Ascending aorta (tissue), 2 donors: ENCODE results near the gene SNX30. TPM values are rescaled to one million over a fixed set of nuclear protein-coding genes. Genes with fewer than 3 reads are reported as not detected.
A peak's percentile ranks its signal among the peaks of the same experiment; 100 is the strongest.

Experiments used
- DNase-seq, 2 donors: peaks; one replicate each; pipeline ENCODE4 v3.0.0-alpha.2; 2019; ENCODE audit warnings: low spot score in 2 of 2
- H3K27ac ChIP-seq, 2 donors: fragments of 200-600 bp; sonication (generic); one replicate each; pipeline ENCODE4 v1.5.1; 2016 to 2017; ENCODE audit warnings: mild to moderate bottlenecking in 1 of 2
- H3K27me3 ChIP-seq: fragments of 200-600 bp; sonication (generic); one replicate; pipeline ENCODE4 v1.5.1; 2017
- H3K36me3 ChIP-seq, 2 donors: fragments of 200-600 bp; sonication (generic); one replicate each; pipeline ENCODE4 v1.5.1; 2016
- H3K4me1 ChIP-seq, 2 donors: fragments of 200-600 bp; sonication (generic); one replicate each; pipeline ENCODE4 v1.5.1; 2016 to 2017; ENCODE audit warnings: mild to moderate bottlenecking in 1 of 2
- H3K4me3 ChIP-seq, 2 donors: fragments of 200-600 bp; sonication (generic); one replicate each; pipeline ENCODE4 v1.5.1; 2016 to 2017; ENCODE audit warnings: mild to moderate bottlenecking in 1 of 2
- H3K9me3 ChIP-seq, 2 donors: fragments of 200-600 bp; sonication (generic); one replicate each; pipeline ENCODE4 v1.5.1; 2016
- intact Hi-C: fragments of 100-400 bp; cut with DNase I; formaldehyde crosslinking; loops from one replicate; pipeline ENCODE4 v1.15.1; 2023
- total RNA-seq: library from RNA; depleted of rRNA; stranded (reverse); fragments of >200 nt; gene quantifications from one replicate; pipeline ENCODE4 v1.1.0, GENCODE V29; 2016
- TF ChIP-seq, protein P1 (sequence below), 3 experiments: fragments of 200-600 bp in 2 of 3; fragments of 450-650 bp in 1 of 3; sonication (generic) in 2 of 3; IDR thresholded peaks; one replicate each; pipeline ENCODE4 v1.5.1; 2016 to 2019; ENCODE audit warnings: antibody characterized with exemption in 3 of 3, mild to moderate bottlenecking in 1 of 3, moderate library complexity in 1 of 3

Gene SNX30
- total RNA-seq, 1 donor from 2014 or later = 4.7 TPM

DNA sequence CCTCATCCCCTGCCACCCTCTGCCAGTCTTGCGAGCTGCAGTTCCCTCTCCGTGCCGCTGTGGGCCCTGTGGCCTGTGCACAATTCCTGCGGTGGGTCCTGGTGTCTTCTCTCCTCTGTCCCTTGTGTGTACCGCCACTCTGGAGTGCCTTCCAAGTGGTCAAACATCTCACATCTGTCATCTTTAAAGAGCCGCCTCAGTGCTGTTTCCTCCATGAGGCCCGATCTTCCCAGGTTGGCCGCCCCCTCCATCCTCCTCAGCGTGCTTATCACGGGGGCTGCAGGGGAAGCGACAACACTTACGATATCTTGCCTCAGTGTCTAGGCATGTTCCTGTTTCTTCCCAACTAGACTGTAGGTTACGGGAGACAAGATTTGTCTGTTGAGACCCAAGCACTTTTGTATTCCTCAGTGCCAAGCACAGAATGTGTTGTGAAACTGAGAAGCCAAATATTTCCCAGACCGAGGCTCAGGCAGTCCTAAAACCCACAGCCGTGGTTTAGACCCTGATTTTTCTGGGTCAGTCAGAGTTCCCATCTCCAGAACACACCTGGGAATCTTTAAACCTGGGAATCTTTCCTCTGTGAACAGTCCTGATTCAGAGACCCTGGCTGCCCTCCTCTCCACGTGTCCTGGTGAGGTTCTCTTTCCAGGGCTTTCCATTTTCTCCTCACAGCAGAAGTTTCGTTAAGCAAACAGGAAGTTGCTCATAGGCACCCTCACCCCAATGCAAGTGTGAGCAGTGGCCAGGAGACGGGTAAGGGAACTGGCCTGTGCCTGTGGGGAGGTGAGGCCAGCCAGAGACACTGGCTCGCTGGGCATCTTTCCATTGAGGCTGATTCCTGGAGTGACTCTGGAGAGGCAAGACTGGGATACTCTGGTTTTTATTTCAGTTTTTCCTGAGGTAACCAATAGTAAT lies 111.3 kb downstream of the SNX30 start:
- Histone ChIP-seq H3K27me3 (no peaks in the 10 kb centered on the region), H3K4me1 (no peaks in the 10 kb centered on the region), H3K27ac (peak overlapping the region in 1 of 2 donors; percentile 40), H3K36me3 (peaks cover 0 to 6% of the 10 kb centered on the region in 2 donors), H3K4me3 (no peak overlapping the region), H3K9me3 (no peaks in the 10 kb centered on the region)
- DNase-seq = peak in 1 of 2 donors; percentile 69
- TF ChIP-seq, protein P1, sequence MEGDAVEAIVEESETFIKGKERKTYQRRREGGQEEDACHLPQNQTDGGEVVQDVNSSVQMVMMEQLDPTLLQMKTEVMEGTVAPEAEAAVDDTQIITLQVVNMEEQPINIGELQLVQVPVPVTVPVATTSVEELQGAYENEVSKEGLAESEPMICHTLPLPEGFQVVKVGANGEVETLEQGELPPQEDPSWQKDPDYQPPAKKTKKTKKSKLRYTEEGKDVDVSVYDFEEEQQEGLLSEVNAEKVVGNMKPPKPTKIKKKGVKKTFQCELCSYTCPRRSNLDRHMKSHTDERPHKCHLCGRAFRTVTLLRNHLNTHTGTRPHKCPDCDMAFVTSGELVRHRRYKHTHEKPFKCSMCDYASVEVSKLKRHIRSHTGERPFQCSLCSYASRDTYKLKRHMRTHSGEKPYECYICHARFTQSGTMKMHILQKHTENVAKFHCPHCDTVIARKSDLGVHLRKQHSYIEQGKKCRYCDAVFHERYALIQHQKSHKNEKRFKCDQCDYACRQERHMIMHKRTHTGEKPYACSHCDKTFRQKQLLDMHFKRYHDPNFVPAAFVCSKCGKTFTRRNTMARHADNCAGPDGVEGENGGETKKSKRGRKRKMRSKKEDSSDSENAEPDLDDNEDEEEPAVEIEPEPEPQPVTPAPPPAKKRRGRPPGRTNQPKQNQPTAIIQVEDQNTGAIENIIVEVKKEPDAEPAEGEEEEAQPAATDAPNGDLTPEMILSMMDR (IDR thresholded peaks at IDR 0.05) = no peak
- intact Hi-C loops = no loop called here

DNA sequence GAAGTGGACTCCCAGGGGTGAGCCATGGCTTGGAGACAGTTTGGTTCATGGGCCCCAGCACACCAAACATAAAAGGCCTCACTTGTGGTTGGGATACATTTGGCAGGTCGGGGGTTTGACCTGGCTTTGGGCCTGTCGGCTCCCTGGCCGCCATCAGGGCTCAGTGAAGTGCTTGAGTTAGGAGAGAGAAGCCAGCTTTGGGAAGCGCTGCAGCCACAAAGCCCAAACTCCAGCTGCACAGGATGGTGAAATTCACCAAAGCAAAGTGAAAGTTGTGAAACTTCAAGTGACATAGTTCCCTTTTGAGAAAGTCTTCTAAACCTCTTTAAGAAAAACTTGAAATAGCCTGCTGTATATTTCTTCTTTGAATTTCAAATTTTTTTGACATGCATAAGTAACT lies 112.7 kb downstream of the SNX30 start:
- H3K4me3 ChIP-seq = no peak overlapping the region
- peaks cover under 1 to 8% of the 10 kb centered on the region in 2 donors for H3K36me3 ChIP-seq
- H3K27me3 ChIP-seq = no peaks in the 10 kb centered on the region
- TF ChIP-seq, protein P1 (IDR thresholded peaks at IDR 0.05) = no peak
- H3K4me1 ChIP-seq = no peaks in the 10 kb centered on the region
- intact Hi-C loops = no loop called here
- peak overlapping the region in 1 of 2 donors; percentile 40 for H3K27ac ChIP-seq
- peak in 1 of 2 donors; percentile 67 for DNase-seq
- no peaks in the 10 kb centered on the region for H3K9me3 ChIP-seq

DNA sequence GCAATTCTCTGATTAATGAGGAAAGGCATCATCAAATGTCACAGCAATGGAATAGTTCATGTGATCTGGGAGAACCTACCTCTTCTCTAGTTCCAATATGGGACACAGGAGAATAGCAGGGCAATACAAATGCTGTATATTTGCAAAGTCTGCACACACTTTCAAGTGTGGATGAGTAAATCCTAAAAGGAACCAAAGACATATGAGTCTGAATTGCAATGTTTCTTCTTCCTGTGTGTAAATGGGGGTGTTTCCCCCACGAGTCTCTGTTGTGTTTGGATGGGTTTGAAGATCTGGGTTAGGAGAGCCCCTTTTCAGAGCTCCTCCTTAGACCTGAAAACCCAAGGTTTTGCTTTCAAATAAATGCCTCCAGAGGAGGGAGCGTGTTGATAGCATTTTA lies 113.2 kb downstream of the SNX30 start:
- peaks cover 6 to 13% of the 10 kb centered on the region in 2 donors for H3K36me3 ChIP-seq
- intact Hi-C loops = no loop called here
- H3K4me1 ChIP-seq = no peaks in the 10 kb centered on the region
- TF ChIP-seq, protein P1 (IDR thresholded peaks at IDR 0.05) = no peak
- no peak for DNase-seq
- no peak overlapping the region for H3K4me3 ChIP-seq
- H3K9me3 ChIP-seq = no peaks in the 10 kb centered on the region
- no peaks in the 10 kb centered on the region for H3K27me3 ChIP-seq
- no peak overlapping the region for H3K27ac ChIP-seq

GRCh38 chr9:112864403-112864802 lies 113.8 kb downstream of the SNX30 start:
- Histone ChIP-seq H3K27me3 (no peaks in the 10 kb centered on the region), H3K27ac (no peak overlapping the region), H3K36me3 (peaks cover 6 to 20% of the 10 kb centered on the region in 2 donors), H3K9me3 (no peaks in the 10 kb centered on the region), H3K4me3 (no peak overlapping the region), H3K4me1 (no peaks in the 10 kb centered on the region)
- TF ChIP-seq, protein P1 (IDR thresholded peaks at IDR 0.05) = no peak
- intact Hi-C loops = no loop called here
- DNase-seq = no peak

GRCh38 chr9:112864982-112865381 lies 114.4 kb downstream of the SNX30 start:
- intact Hi-C loops = no loop called here
- no peaks in the 10 kb centered on the region for H3K9me3 ChIP-seq
- H3K36me3 ChIP-seq = peaks cover 7 to 20% of the 10 kb centered on the region in 2 donors
- no peak for DNase-seq
- H3K4me3 ChIP-seq = no peak overlapping the region
- TF ChIP-seq, protein P1 (IDR thresholded peaks at IDR 0.05) = no peak
- H3K27me3 ChIP-seq = no peaks in the 10 kb centered on the region
- H3K27ac ChIP-seq = no peak overlapping the region
- H3K4me1 ChIP-seq = no peaks in the 10 kb centered on the region
